Stimulated activated CD8-positive, alpha-beta memory T cell treated with anti-CD3 and anti-CD28 coated beads, Interleukin-2, amount 100 ng/mL, for 1 hour (primary cell): ENCODE results near the gene SPTLC3.

ENCODE experiments used
- DNase-seq, 2 donors: peaks; one replicate each; pipeline ENCODE4 v3.0.0-alpha.2; 2020; ENCODE audit warnings: low read depth in 2 of 2

The SPTLC3 gene

DNA sequence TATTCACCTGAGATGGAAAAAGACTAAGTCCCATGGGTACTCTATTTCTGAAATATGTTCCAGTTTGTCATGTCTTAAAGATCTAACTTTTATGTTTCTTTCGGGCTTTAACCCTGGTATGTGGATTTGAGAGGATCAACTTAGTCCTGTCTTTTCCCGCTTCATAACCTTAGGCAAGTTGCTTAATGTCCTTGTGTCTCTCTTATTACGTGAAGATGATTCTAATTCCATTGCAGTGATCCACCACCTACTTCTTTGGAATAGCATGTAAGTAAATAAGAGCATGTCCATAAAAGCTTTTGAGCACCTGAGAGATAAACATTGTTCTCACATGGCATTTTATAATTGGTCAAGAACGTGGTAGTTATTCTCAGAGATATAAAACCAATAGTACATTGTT is 23.0 kb downstream of the SPTLC3 start:
- DNase-seq, result no peak

- no peak for DNase-seq
These were observed 25.3 kb downstream of the SPTLC3 start for GRCh38 chr20:13034115-13034514.

DNA sequence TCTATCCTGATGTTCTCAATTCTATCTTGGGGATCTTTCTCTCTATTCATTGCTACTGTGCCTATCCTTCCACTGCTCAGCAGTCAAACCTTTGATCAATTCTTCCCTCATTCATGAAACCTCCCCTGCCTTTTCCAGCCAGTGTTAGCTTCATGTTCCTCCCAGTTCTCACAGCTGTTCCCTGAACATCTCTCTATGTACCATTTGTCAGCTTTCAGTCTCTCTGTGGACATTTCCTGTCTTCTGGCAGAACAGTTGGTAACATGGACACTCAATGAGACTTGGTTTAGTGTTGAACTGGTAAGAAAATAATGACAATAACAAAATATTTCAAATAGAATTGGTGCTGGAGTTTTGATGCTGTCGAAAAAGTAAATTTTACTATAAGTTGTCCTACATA is 26.2 kb downstream of the SPTLC3 start:
- DNase-seq, result no peak

GRCh38 chr20:13035399-13036152 is 26.8 kb downstream of the SPTLC3 start:
- DNase-seq, result no peak

- DNase-seq, result no peak
These were observed 29.0 kb downstream of the SPTLC3 start for GRCh38 chr20:13037727-13038126.

DNA sequence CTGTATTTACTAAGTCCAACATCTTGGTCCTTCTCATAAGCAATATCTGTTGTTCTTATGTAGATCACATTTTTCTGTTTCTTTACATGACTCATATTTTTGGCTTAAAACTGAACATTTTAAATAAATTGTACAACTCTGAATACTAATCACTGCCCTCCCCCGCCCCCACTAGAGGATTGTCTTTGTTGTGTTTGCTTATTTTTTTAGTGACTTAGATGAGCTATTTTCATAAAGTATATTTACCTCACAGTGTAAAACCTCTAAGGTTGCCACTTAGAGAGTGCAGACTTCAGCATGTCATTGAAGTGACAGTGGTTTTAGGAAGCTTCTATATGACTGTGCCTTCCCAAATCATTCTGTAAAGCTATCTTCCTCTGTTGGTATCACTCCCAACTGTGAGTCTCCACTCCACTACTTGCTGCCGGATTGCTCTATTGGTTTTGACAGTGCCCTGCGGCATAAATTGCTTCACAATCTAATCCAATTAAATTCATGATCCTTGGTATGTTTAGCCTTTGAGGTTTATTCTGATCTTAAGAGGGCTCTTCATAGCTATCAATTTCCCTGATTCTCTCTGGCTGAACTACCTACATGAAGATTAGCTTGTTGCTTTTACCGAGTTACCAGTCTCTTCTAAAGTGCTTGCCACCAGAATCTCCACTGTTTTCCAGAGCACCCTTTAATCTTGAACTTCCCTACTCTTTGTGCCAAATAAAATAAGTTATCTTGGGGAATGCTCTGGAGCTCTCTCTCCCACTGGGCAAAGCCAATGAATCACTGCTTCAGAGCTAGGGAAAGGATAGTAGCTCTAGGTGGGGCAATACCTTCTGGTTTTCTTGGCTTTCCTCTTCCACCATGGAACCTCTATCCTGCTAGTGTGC is 33.0 kb downstream of the SPTLC3 start:
- DNase-seq, result no peak

DNA sequence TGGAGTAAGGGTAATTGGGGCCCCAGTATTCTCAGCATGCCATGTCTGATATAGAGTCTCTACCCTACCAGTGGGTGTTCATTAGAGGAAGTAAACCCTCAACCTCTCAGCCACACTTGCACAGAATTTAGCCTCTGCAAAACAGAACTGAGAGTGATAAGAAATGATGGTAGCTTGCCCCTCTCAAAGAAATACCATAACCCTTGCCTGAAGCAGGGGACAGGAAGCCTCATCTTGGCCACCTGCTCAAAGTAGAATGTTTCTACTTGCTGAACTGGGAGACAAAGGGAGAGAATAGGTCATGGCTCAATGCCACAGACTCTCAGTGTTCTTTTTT is 33.7 kb downstream of the SPTLC3 start:
- DNase-seq, result no peak

GRCh38 chr20:13046409-13046808 is 37.6 kb downstream of the SPTLC3 start:
- DNase-seq, result no peak

DNA sequence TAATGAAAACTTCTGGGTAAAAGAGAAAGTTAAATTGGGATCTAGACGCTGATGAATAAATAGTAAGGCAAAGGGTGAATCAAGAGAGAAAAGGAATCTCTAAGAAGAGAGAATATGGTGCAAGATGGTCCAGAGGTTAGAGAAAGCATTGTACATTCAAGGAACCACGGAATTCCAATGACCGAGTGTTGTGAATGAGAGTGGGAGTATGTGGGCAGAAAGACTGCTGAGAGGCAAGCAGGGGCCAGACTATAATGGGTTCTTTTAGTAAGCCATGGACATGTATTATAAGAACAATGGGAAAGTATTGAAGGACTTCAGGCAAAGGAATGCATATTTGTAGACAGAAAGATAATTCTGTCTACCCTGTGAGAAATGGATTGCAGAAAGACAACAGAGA is 45.2 kb downstream of the SPTLC3 start:
- DNase-seq, result no peak

GRCh38 chr20:13058666-13059389 is 50.1 kb downstream of the SPTLC3 start:
- DNase-seq, result no peak

DNA sequence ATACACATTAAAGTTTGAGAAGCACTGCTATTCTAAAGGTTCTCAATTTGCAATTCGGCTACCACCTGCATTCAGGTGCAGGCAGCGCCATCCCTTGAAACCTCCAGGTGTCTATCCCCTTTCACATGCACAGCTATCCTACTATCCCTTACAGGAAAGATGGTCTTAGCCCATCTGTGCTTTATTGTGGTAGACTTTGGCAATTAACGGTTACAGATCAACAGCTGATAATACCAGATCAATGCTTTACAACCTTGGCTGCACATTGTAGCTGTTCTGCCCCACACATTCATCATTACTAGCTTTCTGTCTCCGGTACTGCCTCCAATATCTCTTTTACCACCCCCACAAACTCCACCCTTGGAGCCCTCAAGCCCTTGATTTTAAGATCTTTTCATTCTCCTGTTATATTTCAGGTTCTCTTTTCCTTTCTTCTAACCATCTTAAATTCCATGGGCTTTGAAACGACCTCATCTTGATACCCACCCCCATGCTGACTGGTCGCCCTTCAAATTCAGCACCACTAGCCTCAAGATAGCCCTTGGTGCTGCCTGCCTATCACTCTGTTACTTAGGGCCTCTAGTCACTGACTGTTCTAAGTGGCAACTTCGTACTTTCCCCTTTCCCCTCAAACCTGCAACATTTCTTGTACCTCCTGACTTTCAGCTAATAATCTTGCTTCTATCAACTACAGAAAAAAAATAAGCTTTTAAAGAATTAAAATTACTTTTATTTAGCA is 50.8 kb downstream of the SPTLC3 start:
- no peak for DNase-seq

- no peak for DNase-seq
These were observed 51.6 kb downstream of the SPTLC3 start for GRCh38 chr20:13060327-13060726.

GRCh38 chr20:13061381-13061780 is 52.6 kb downstream of the SPTLC3 start:
- no peak for DNase-seq

DNA sequence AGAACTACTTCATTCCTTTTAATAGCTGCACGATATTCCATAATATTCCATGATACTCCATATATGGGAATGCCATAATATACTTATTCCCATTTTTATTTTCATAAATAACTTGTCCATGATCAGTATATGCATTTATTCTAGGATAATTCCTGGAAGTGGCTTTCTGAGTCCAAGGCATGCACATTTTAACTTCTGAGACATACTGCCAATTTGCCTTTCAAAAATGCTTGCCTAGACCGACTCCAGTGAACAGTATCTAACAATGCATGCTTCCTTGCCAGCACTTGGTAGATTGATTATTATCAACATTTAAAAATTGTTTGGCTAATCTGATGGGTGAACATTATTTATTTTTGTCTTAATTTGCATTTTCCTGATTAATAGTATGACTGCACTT is 54.0 kb downstream of the SPTLC3 start:
- DNase-seq, result no peak

DNA sequence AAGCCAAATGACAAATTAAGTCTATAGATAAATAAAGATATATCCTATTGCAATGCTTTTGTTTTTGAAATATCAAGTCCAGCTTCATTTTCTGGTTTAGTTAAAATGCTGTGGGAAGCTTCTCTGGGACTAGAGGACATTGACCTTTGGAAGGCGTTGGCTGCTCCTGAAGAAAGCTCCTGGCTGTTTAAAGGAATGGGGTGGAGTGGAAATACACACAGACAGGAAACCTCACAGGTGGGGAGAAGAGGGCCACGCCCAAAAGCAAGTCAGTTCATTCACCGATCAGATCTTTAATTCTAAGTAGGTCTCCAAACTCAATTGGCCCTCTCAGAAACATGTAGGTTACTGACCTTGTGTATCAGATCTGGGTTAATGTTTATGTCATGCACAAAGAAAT is 59.6 kb downstream of the SPTLC3 start:
- no peak for DNase-seq

GRCh38 chr20:13081877-13082276 is 73.1 kb downstream of the SPTLC3 start:
- DNase-seq, result no peak

DNA sequence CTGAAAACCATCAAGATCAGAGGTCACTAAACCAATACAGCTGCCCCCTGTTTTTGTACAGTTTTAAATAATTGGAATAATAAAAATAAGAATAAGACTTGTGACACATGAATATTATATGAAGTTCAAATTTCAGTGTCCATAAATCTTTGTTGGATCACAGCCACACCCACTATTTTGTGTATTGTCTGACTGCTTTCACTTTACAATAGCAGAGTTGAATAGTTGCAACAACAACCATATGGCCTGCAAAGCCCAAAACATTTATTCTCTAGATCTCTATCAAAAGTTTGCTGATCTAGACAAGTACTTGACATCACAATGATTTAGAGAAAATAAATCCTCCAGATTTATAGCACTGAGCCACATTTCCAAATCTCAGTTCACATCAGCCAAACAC is 73.6 kb downstream of the SPTLC3 start:
- DNase-seq, result no peak

DNA sequence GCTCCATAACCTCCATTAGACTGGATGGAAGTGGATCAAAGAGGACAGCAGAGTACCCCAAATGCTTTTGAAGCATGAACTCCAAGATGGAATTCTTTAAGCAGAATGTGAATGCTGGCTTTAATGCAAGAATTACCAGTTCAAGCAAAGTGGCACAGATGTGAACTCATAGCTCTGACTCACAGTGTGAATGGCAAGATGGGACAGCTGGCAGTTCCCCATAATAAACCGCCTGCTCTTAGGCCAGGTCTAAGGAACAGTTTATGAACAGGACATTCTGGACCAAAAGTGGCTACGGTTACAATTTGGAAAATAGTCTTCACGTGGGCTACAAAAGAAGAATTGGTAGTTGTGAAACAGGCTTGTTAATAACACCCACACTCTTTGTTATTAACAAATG is 76.5 kb downstream of the SPTLC3 start:
- no peak for DNase-seq

DNA sequence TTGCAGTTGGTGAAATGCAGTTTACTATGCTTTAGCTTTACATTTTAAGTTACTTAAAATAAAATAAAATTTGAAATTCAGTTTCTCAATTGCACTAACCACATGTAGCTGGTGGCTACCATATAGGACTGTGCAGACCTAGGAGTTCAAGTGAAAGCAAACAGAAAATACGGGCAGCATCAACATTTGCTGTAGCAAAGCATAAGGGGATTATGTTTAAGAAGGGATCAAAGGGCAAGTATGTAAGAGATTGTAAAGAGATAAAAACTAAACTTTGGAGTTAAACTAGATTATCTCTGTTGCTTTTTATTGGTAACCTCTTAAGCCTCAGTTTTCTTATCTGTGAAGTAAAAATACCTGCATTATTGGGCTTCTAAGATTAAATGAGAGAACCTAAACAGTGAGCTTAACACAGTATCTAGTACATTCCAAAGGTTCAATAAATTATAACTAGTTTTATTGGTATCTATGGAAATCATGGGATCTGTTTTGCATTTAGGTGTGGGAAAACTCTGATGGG is 81.2 kb downstream of the SPTLC3 start:
- no peak for DNase-seq

- no peak for DNase-seq
These were observed 83.3 kb downstream of the SPTLC3 start for GRCh38 chr20:13092111-13092510.

DNA sequence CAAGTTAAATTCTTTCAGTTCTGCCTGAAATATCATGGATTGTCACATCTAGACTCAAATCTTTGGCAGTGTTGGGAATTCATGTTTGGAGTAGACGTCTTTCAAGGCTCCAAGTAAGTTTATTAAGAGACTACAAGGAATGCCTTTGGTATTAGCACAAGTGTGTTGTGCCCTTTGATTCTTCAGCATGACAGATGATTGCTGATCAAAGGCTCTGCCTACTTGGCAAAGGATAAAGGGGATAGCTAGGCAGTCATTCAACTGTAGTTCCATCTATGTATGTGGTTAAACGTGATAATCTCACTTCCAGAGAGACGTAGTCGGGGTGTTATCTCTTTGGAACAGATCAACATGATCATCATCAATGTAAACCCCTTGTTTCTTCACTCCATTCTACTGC is 86.2 kb downstream of the SPTLC3 start:
- no peak for DNase-seq
